ENCODE measurements around the gene SMAD3. TPM values are rescaled to one million over a fixed set of nuclear protein-coding genes. Genes with fewer than 3 reads are reported as not detected.

The SMAD3 gene
- total RNA-seq, 1 experiment from 2014 or later: 35.4 TPM

GRCh38 chr15:67035886-67036285, 29.5 kb upstream of the SMAD3 start:
- no peak for DNase-seq (ENCODE audit: low read depth)

- DNase-seq (ENCODE audit: low read depth): no peak
Observed at GRCh38 chr15:67036775-67037555, 28.4 kb upstream of the SMAD3 start.

GRCh38 chr15:67037694-67038093, 27.7 kb upstream of the SMAD3 start:
- DNase-seq (ENCODE audit: low read depth): peak; percentile 62

GRCh38 chr15:67038736-67039135, 26.7 kb upstream of the SMAD3 start:
- DNase-seq (ENCODE audit: low read depth): no peak

- no peak for DNase-seq (ENCODE audit: low read depth)
Observed at GRCh38 chr15:67039384-67040075, 25.9 kb upstream of the SMAD3 start.

GRCh38 chr15:67040277-67040676, 25.1 kb upstream of the SMAD3 start:
- no peak for DNase-seq (ENCODE audit: low read depth)

GRCh38 chr15:67042551-67043142, 22.8 kb upstream of the SMAD3 start:
- no peak for DNase-seq (ENCODE audit: low read depth)

GRCh38 chr15:67043939-67044771, 21.2 kb upstream of the SMAD3 start:
- DNase-seq (ENCODE audit: low read depth): peak; percentile 93

GRCh38 chr15:67047149-67047661, 18.2 kb upstream of the SMAD3 start:
- DNase-seq (ENCODE audit: low read depth): no peak

- DNase-seq (ENCODE audit: low read depth): peak; percentile 91
Observed at GRCh38 chr15:67048281-67049279, 16.8 kb upstream of the SMAD3 start.

GRCh38 chr15:67049351-67050044, 15.9 kb upstream of the SMAD3 start:
- peak; percentile 81 for DNase-seq (ENCODE audit: low read depth)

- peak; percentile 62 for DNase-seq (ENCODE audit: low read depth)
Observed at GRCh38 chr15:67050062-67050461, 15.3 kb upstream of the SMAD3 start.

GRCh38 chr15:67050522-67051087, 14.8 kb upstream of the SMAD3 start:
- DNase-seq (ENCODE audit: low read depth): no peak

- no peak for DNase-seq (ENCODE audit: low read depth)
Observed at GRCh38 chr15:67051088-67052045, 14.0 kb upstream of the SMAD3 start.

GRCh38 chr15:67054676-67055075, 10.7 kb upstream of the SMAD3 start:
- DNase-seq (ENCODE audit: low read depth): no peak

GRCh38 chr15:67059127-67059553, 6.3 kb upstream of the SMAD3 start:
- DNase-seq (ENCODE audit: low read depth): no peak

GRCh38 chr15:67061811-67062368, 3.5 kb upstream of the SMAD3 start:
- DNase-seq (ENCODE audit: low read depth): no peak

Measured in LHCN-M2 (cell line).